Measurements from ENCODE around the gene CYB561D1. TPM values are rescaled to one million over a fixed set of nuclear protein-coding genes. Genes with fewer than 3 reads are reported as not detected.

CYB561D1 gene
- total and polyA plus RNA-seq, 2 donors (not counting 1 experiment from before 2014, with no cell fraction given), result 5.1 to 6.6 TPM

- no peaks in the 10 kb centered on the region for H3K36me3 ChIP-seq (ENCODE audit: control insufficient read depth, insufficient read depth, low read length)
- H3K27ac ChIP-seq (ENCODE audit: insufficient read depth, low read length), result no peak overlapping the region
- H3K27me3 ChIP-seq (ENCODE audit: control insufficient read depth, insufficient read depth, low read length), result peaks cover 8% of the 10 kb centered on the region
- no peaks in the 10 kb centered on the region for H3K9me3 ChIP-seq (ENCODE audit: control insufficient read depth, insufficient read depth, low read depth, low read length)
- H3K4me3 ChIP-seq (replicated peaks in 1 of 4; ENCODE audit: control extremely low read depth in 1 of 4, insufficient read depth in 1 of 4, low read depth in 3 of 4, low read length in 4 of 4), result no peak overlapping the region
- H3K9ac ChIP-seq (ENCODE audit: insufficient read depth, low read length), result no peak overlapping the region
- no peak overlapping the region for H2AFZ ChIP-seq (ENCODE audit: low read length)
- H3K79me2 ChIP-seq (ENCODE audit: control insufficient read depth, insufficient read depth, low read length), result no peaks in the 10 kb centered on the region
- peaks cover 2% of the 10 kb centered on the region for H3K4me1 ChIP-seq (ENCODE audit: control insufficient read depth, extremely low read depth, insufficient read depth, low read length)
- TF ChIP-seq EZH2 (IDR thresholded peaks at IDR 0.05; ENCODE audit: low read length, missing control alignments) (no peak), CTCF (conservative IDR thresholded peaks at IDR 0.05 in 1 of 2, IDR thresholded peaks at IDR 0.05 in 1 of 2; ENCODE audit: low read depth in 1 of 2, low read length in 2 of 2) (no peak)
- DNase-seq (ENCODE audit: low read depth in 2 of 2), result no peak
- no peak overlapping the region for H3K4me2 ChIP-seq (ENCODE audit: extremely low read depth, insufficient read depth, low read length)
- H4K20me1 ChIP-seq (ENCODE audit: control insufficient read depth, extremely low read depth, insufficient read depth, low read length), result no peaks in the 10 kb centered on the region
Measured at GRCh38 chr1:109528712-109529111, 34.8 kb downstream of the CYB561D1 start.

- Histone ChIP-seq H4K20me1 (ENCODE audit: control insufficient read depth, extremely low read depth, insufficient read depth, low read length) (no peaks in the 10 kb centered on the region), H2AFZ (ENCODE audit: low read length) (no peak overlapping the region), H3K4me1 (ENCODE audit: control insufficient read depth, extremely low read depth, insufficient read depth, low read length) (peaks cover 2% of the 10 kb centered on the region), H3K79me2 (ENCODE audit: control insufficient read depth, insufficient read depth, low read length) (no peaks in the 10 kb centered on the region), H3K4me2 (ENCODE audit: extremely low read depth, insufficient read depth, low read length) (no peak overlapping the region), H3K9ac (ENCODE audit: insufficient read depth, low read length) (no peak overlapping the region), H3K36me3 (ENCODE audit: control insufficient read depth, insufficient read depth, low read length) (no peaks in the 10 kb centered on the region), H3K27me3 (ENCODE audit: control insufficient read depth, insufficient read depth, low read length) (peaks cover 8% of the 10 kb centered on the region), H3K9me3 (ENCODE audit: control insufficient read depth, insufficient read depth, low read depth, low read length) (no peaks in the 10 kb centered on the region), H3K4me3 (replicated peaks in 1 of 4; ENCODE audit: control extremely low read depth in 1 of 4, insufficient read depth in 1 of 4, low read depth in 3 of 4, low read length in 4 of 4) (no peak overlapping the region), H3K27ac (ENCODE audit: insufficient read depth, low read length) (no peak overlapping the region)
- DNase-seq (ENCODE audit: low read depth in 2 of 2), result no peak
- no peak for TF ChIP-seq EZH2 (IDR thresholded peaks at IDR 0.05; ENCODE audit: low read length, missing control alignments)
- no peak for TF ChIP-seq CTCF (conservative IDR thresholded peaks at IDR 0.05 in 1 of 2, IDR thresholded peaks at IDR 0.05 in 1 of 2; ENCODE audit: low read depth in 1 of 2, low read length in 2 of 2)
Measured at GRCh38 chr1:109529881-109530456, 36.1 kb downstream of the CYB561D1 start.

- no peaks in the 10 kb centered on the region for H3K79me2 ChIP-seq (ENCODE audit: control insufficient read depth, insufficient read depth, low read length)
- peaks cover 2% of the 10 kb centered on the region for H3K4me1 ChIP-seq (ENCODE audit: control insufficient read depth, extremely low read depth, insufficient read depth, low read length)
- no peak for DNase-seq (ENCODE audit: low read depth in 2 of 2)
- no peaks in the 10 kb centered on the region for H3K9me3 ChIP-seq (ENCODE audit: control insufficient read depth, insufficient read depth, low read depth, low read length)
- no peak overlapping the region for H3K27ac ChIP-seq (ENCODE audit: insufficient read depth, low read length)
- no peak overlapping the region for H3K4me2 ChIP-seq (ENCODE audit: extremely low read depth, insufficient read depth, low read length)
- no peak overlapping the region for H2AFZ ChIP-seq (ENCODE audit: low read length)
- peaks cover 8% of the 10 kb centered on the region for H3K27me3 ChIP-seq (ENCODE audit: control insufficient read depth, insufficient read depth, low read length)
- no peaks in the 10 kb centered on the region for H4K20me1 ChIP-seq (ENCODE audit: control insufficient read depth, extremely low read depth, insufficient read depth, low read length)
- H3K9ac ChIP-seq (ENCODE audit: insufficient read depth, low read length), result no peak overlapping the region
- no peak overlapping the region for H3K4me3 ChIP-seq (replicated peaks in 1 of 4; ENCODE audit: control extremely low read depth in 1 of 4, insufficient read depth in 1 of 4, low read depth in 3 of 4, low read length in 4 of 4)
- TF ChIP-seq EZH2 (IDR thresholded peaks at IDR 0.05; ENCODE audit: low read length, missing control alignments), result no peak
- no peak for TF ChIP-seq CTCF (conservative IDR thresholded peaks at IDR 0.05 in 1 of 2, IDR thresholded peaks at IDR 0.05 in 1 of 2; ENCODE audit: low read depth in 1 of 2, low read length in 2 of 2)
- H3K36me3 ChIP-seq (ENCODE audit: control insufficient read depth, insufficient read depth, low read length), result no peaks in the 10 kb centered on the region
Measured at GRCh38 chr1:109530457-109531087, 36.7 kb downstream of the CYB561D1 start.
